K562 (cell line): ENCODE results near the gene ARSI. TPM values are rescaled to one million over a fixed set of nuclear protein-coding genes. Genes with fewer than 3 reads are reported as not detected.
A peak's percentile ranks its signal among the peaks of the same experiment; 100 is the strongest.

Source experiments
- MGA ChIP-seq: fragments of 450-650 bp; IDR thresholded peaks from 2 replicates; pipeline ENCODE4 v1.6.1; 2016; ENCODE audit warnings: mild to moderate bottlenecking, moderate library complexity
- MNT ChIP-seq, 2 experiments: fragments of 450-650 bp; conservative IDR thresholded peaks; 2 replicates each; pipeline ENCODE4 v1.6.1; 2017; ENCODE audit warnings: mild to moderate bottlenecking in 2 of 2, moderate library complexity in 2 of 2
- ZNF277 ChIP-seq: fragments of 250-450 bp; sonication (Bioruptor Pico); IDR thresholded peaks from 2 replicates; pipeline ENCODE4 v1.8.0; 2022; ENCODE audit warnings: inconsistent platforms, mild to moderate bottlenecking, moderate library complexity, borderline replicate concordance
- ZNF384 ChIP-seq: IDR thresholded peaks from 2 replicates; pipeline ENCODE4 v1.6.1; 2012; ENCODE audit warnings: low read depth, low read length, improper control_type of control experiment
- polyA plus RNA-seq, 8 experiments: library from polyadenylated mRNA; depleted of rRNA in 4 of 8; stranded (reverse) in 5 of 8; unstranded in 3 of 8; fragments of >200 nt; fragmentation: Nextera tagmentation in 2 of 8; fragmentation: Illumina TruSeq in 1 of 8; extraction: Ambion mirVana in 2 of 8; extraction: Trizol in 1 of 8; gene quantifications; 2 replicates each; pipeline versions ENCODE4 v1.2.1 to v1.2.3, GENCODE V29; 2011 to 2014; ENCODE audit warnings: inconsistent platforms in 1 of 8, missing spikeins in 1 of 8
- total RNA-seq, 7 experiments: library from RNA; depleted of rRNA in 6 of 7; stranded (reverse); fragments of >200 nt in 6 of 7; fragmentation: Illumina TruSeq in 2 of 7; extraction: Trizol in 2 of 7; gene quantifications; 2 replicates each; pipeline versions ENCODE4 v1.2.1 to v1.2.3, GENCODE V29; 2011 to 2021; ENCODE audit warnings: low replicate concordance in 1 of 7

Gene ARSI
- total and polyA plus RNA-seq, 9 of the 15 experiments (the other 6 are each of a cell fraction or from before 2014, with no cell fraction given), result 0.04 to 0.07 TPM; not detected in 7

- TF ChIP-seq MGA (peak; percentile 81; the same call in 1 of the 2 replicates), ZNF277 (CRISPR knock-in tag) (no peak), ZNF384 (no peak), MNT (conservative IDR thresholded peaks at IDR 0.05) (peak in 1 of 2 experiments; percentile 68; a peak in 3 of 4 replicates)
Observed at GRCh38 chr5:150293091-150293941, 9.4 kb downstream of the ARSI start (continued).
